ENCODE data around the gene XPNPEP1.

XPNPEP1 gene

GRCh38 chr10:109947111-109947920 is 24.0 kb upstream of the XPNPEP1 start:
- no peak for DNase-seq (ENCODE audit: low read depth, low spot score)

DNA sequence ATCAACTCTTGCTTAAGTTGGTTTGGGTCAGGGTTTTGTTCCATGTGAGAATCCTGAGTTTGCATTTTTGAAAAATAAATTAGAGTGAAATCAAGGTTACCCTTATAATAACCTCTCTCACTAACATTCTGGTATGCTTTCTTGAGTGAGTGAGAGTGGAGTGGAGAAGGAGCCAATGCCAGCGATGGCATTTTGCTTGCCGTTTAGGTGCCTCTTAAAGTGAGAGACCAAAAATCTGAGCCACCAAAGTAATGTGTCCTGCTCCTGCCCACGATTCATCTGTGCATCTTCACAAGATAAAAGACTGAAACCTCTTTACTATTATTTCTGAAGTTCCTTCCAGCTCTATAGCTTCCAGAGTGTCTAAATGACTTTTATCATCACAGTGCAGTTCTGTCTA is 23.4 kb upstream of the XPNPEP1 start:
- no peak for DNase-seq (ENCODE audit: low read depth, low spot score)

GRCh38 chr10:109945473-109946177 is 22.3 kb upstream of the XPNPEP1 start:
- DNase-seq (ENCODE audit: low read depth, low spot score) = no peak

- DNase-seq (ENCODE audit: low read depth, low spot score) = no peak
Measured at GRCh38 chr10:109944613-109945012, 21.3 kb upstream of the XPNPEP1 start.

- DNase-seq (ENCODE audit: low read depth, low spot score) = no peak
Measured at GRCh38 chr10:109941236-109941862, 18.0 kb upstream of the XPNPEP1 start.

GRCh38 chr10:109940553-109940952 is 17.2 kb upstream of the XPNPEP1 start:
- DNase-seq (ENCODE audit: low read depth, low spot score) = no peak

GRCh38 chr10:109940117-109940516 is 16.8 kb upstream of the XPNPEP1 start:
- DNase-seq (ENCODE audit: low read depth, low spot score) = no peak

GRCh38 chr10:109939315-109939961 is 16.1 kb upstream of the XPNPEP1 start:
- no peak for DNase-seq (ENCODE audit: low read depth, low spot score)

DNA sequence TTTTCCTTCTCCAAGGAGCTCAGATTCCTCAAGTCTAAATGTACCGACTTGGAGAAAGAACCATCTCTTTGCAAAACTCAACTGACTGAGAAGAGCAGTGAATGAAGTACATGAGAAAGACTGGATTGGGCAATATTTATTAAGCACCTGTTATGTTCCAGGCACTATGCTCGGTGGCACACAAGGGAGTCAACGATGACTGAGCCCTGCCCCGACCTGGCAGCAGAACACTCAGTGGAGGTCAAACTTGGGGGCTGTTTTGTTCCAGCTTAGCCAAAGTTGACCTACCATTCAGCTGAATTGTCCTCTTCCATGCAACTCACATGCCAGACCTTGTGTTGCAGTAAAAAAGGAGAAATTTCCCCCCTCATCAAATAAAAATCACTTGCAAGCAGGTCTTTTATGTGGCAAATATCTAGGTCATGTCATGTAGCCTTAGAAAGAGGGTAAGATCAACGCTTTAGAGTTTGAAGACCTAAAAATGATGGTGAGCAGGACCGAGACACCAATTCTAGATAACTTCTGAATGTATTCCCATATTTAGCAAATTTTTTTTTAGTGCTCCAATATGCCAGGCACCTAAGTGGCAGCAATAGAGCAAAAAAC is 14.3 kb upstream of the XPNPEP1 start:
- no peak for DNase-seq (ENCODE audit: low read depth, low spot score)

GRCh38 chr10:109934958-109935793 is 11.9 kb upstream of the XPNPEP1 start:
- DNase-seq (ENCODE audit: low read depth, low spot score) = peak; percentile 97

DNA sequence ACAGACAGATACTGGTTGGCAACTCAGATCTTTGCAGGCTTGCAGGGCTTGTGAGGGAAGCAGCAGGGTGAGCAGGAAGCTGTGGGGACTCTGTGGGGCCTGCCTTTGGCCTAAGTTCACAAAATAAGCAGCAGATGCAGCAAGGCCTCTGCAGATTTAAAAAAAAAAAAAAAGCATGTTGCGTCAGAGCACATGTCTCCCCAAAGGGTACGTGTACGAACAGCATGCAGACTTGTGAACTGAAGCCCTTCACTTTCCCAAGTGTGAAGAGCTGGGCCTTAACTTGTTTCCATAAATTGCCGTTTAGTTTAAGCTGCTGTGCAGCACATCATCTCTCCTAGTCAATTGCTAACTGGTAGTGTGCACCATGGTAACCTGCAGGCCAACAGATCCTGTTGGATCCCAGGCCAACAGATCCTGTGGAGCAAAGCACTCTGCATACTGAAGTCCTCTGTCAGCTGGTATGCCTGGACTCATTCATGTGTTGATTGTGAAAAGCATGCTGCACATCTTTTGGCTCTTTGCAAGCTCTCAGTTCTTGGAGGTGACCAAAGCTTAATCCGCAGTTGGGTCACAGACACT is 10.8 kb upstream of the XPNPEP1 start:
- DNase-seq (ENCODE audit: low read depth, low spot score) = peak; percentile 83

- DNase-seq (ENCODE audit: low read depth, low spot score) = no peak
Measured at GRCh38 chr10:109932968-109933367, 9.7 kb upstream of the XPNPEP1 start.

- DNase-seq (ENCODE audit: low read depth, low spot score) = no peak
Measured at GRCh38 chr10:109932391-109932790, 9.1 kb upstream of the XPNPEP1 start.

DNA sequence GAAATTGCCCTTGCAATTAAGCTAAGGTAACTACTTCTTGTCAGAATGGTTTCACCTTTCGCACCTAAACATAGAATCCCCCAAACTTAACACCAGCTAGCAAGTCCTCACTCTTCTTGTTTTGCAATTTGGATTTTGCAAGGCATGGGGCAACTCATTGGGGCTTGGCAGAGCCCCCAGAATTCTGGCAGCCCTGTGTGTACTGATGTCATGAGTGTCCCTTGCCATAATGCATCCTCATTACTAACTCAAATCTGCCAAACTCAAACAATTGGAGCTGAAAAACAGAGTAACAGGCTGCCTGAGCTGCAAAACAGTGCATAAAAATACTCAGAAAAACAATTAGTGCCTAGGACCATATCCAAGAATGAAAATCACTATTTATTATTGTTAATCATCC is 7.9 kb upstream of the XPNPEP1 start:
- DNase-seq (ENCODE audit: low read depth, low spot score) = no peak

- DNase-seq (ENCODE audit: low read depth, low spot score) = no peak
Measured at GRCh38 chr10:109929501-109930219, 6.3 kb upstream of the XPNPEP1 start.

GRCh38 chr10:109928475-109928891 is 5.2 kb upstream of the XPNPEP1 start:
- no peak for DNase-seq (ENCODE audit: low read depth, low spot score)

DNA sequence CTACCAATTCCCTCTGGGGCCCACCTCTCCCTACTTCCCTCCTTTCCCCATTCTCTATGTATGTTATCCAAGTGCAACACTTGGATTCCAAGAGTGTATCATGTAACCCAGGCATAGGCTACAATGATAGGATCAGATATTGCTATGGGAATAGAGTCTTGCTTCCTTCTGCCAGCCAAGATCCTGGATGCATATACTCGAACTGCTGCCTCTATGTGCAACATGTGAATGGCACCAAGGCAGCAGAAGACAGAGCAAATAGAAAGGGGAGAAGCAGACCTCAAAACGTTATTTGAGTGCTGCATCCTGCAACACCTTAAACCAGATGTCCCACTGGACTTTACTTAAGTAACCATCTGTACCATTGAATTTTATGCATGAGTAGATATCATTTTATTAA is 3.5 kb upstream of the XPNPEP1 start:
- DNase-seq (ENCODE audit: low read depth, low spot score) = no peak

GRCh38 chr10:109926061-109926745 is 2.9 kb upstream of the XPNPEP1 start:
- no peak for DNase-seq (ENCODE audit: low read depth, low spot score)

DNA sequence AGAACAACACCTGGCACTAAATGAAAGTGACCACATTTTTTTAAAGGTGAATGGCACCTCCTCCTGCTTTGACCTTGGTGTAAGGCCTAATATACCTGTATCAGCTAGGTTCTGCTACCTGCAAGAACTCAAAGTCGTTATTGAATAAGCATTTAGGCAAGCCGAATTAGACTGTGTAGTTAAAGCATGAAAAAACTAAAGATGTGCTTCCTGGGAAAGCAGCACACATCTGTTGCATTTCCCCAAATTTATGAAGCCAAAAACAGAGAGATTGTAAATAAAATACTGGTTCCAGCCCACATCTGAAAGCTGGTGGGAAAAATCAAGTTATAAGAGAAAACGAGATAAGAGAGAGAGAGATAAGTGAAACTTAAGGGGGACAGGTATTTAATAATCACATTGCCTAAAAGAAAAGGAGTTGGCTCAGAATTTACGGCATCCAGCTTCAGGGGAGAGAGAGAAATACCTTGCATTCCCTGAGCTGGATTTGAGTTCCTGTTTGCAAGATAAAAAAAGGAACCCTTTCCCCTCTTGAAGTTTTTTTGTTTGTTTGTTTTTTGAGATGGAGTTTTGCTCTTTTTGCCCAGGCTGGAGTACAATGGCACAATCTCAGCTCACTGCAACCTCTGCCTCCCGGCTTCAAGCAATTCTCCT is 1.8 kb upstream of the XPNPEP1 start:
- no peak for DNase-seq (ENCODE audit: low read depth, low spot score)

All from iPS DF 19.7 (cell line).